H9 (cell line): ENCODE measurements around the gene C1orf185. TPM values are rescaled to one million over a fixed set of nuclear protein-coding genes. Genes with fewer than 3 reads are reported as not detected.

Source experiments
- DNase-seq: peaks from one replicate; pipeline ENCODE4 v3.0.0-alpha.2; 2017
- H2AFZ ChIP-seq: one replicate; pipeline ENCODE4 v1.6.1; 2013; ENCODE audit warnings: mild to moderate bottlenecking, low read length, control low read depth, moderate library complexity
- H2AK5ac ChIP-seq: 2 replicates; pipeline ENCODE4 v1.6.1; 2013; ENCODE audit warnings: low read length, control low read depth, mixed read lengths; ENCODE audit not compliant: insufficient read length
- H2BK120ac ChIP-seq: one replicate; pipeline ENCODE4 v1.6.1; 2013; ENCODE audit warnings: low read depth, mild to moderate bottlenecking, low read length, control low read depth, inconsistent platforms; ENCODE audit not compliant: poor library complexity, severe bottlenecking
- H2BK12ac ChIP-seq: 2 replicates; pipeline ENCODE4 v1.6.1; 2013; ENCODE audit warnings: low read length, control low read depth, mixed read lengths, low read depth; ENCODE audit not compliant: insufficient read length
- H2BK15ac ChIP-seq: 2 replicates; pipeline ENCODE4 v1.6.1; 2013; ENCODE audit warnings: low read depth, low read length, control low read depth
- H2BK20ac ChIP-seq: one replicate; pipeline ENCODE4 v1.6.1; 2013; ENCODE audit warnings: low read depth, mild to moderate bottlenecking, low read length, control low read depth, inconsistent platforms; ENCODE audit not compliant: poor library complexity, severe bottlenecking
- H2BK5ac ChIP-seq: 2 replicates; pipeline ENCODE4 v1.6.1; 2013; ENCODE audit warnings: low read length, control low read depth, mixed read lengths; ENCODE audit not compliant: insufficient read length
- H3K14ac ChIP-seq: 2 replicates; pipeline ENCODE4 v1.6.1; 2013; ENCODE audit warnings: low read length, control low read depth; ENCODE audit not compliant: insufficient read depth
- H3K18ac ChIP-seq: 2 replicates; pipeline ENCODE4 v1.6.1; 2013; ENCODE audit warnings: low read depth, mild to moderate bottlenecking, mixed read lengths, low read length, control low read depth; ENCODE audit not compliant: insufficient read length
- H3K23ac ChIP-seq: 2 replicates; pipeline ENCODE4 v1.6.1; 2013; ENCODE audit warnings: low read length, control low read depth, mixed read lengths, low read depth; ENCODE audit not compliant: insufficient read length
- H3K23me2 ChIP-seq: 2 replicates; pipeline ENCODE4 v1.6.1; 2013; ENCODE audit warnings: low read depth, mild to moderate bottlenecking, mixed read lengths, low read length, control low read depth; ENCODE audit not compliant: insufficient read length, poor library complexity, severe bottlenecking
- H3K27ac ChIP-seq: 2 replicates; pipeline ENCODE4 v1.5.1; 2013; ENCODE audit warnings: low read length, control low read depth, mixed read lengths, low read depth; ENCODE audit not compliant: insufficient read length
- H3K27me3 ChIP-seq: 2 replicates; pipeline ENCODE4 v1.6.1; 2013; ENCODE audit warnings: low read length, control low read depth, inconsistent platforms; ENCODE audit not compliant: insufficient read depth
- H3K4ac ChIP-seq: 2 replicates; pipeline ENCODE4 v1.6.1; 2013; ENCODE audit warnings: low read depth, mild to moderate bottlenecking, control low read depth, inconsistent platforms, low read length, moderate library complexity
- H3K4me1 ChIP-seq: 2 replicates; pipeline ENCODE4 v1.6.1; 2013; ENCODE audit warnings: low read length, control low read depth, inconsistent platforms; ENCODE audit not compliant: insufficient read depth
- H3K4me2 ChIP-seq: 2 replicates; pipeline ENCODE4 v1.6.1; 2013; ENCODE audit warnings: low read length, control low read depth, mixed read lengths; ENCODE audit not compliant: insufficient read length, insufficient read depth
- H3K56ac ChIP-seq: 2 replicates; pipeline ENCODE4 v1.6.1; 2013; ENCODE audit warnings: low read depth, mild to moderate bottlenecking, mixed read lengths, low read length, control low read depth; ENCODE audit not compliant: insufficient read length
- H3K79me1 ChIP-seq: 2 replicates; pipeline ENCODE4 v1.6.1; 2013; ENCODE audit warnings: low read depth, mild to moderate bottlenecking, moderate library complexity, low read length, control low read depth, inconsistent platforms; ENCODE audit not compliant: insufficient read depth, poor library complexity, severe bottlenecking
- H3K79me2 ChIP-seq: 2 replicates; pipeline ENCODE4 v1.6.1; 2013; ENCODE audit warnings: low read length, control low read depth, inconsistent platforms; ENCODE audit not compliant: insufficient read depth
- H3K9ac ChIP-seq: 2 replicates; pipeline ENCODE4 v1.6.1; 2013; ENCODE audit warnings: low read length, control low read depth, mixed read lengths; ENCODE audit not compliant: insufficient read length; ENCODE audit errors: extremely low read depth
- H3K9me3 ChIP-seq: one replicate; pipeline ENCODE4 v1.6.1; 2013; ENCODE audit warnings: low read depth, low read length, inconsistent platforms; ENCODE audit not compliant: control insufficient read depth
- H3T11ph ChIP-seq: one replicate; pipeline ENCODE4 v1.6.1; 2013; ENCODE audit warnings: mild to moderate bottlenecking, low read length, control low read depth, inconsistent platforms
- H4K20me1 ChIP-seq: one replicate; pipeline ENCODE4 v1.6.1; 2013; ENCODE audit not compliant: control insufficient read depth, insufficient read length, insufficient read depth
- H4K5ac ChIP-seq: 2 replicates; pipeline ENCODE4 v1.6.1; 2013; ENCODE audit warnings: low read depth, mild to moderate bottlenecking, mixed read lengths, low read length, control low read depth; ENCODE audit not compliant: insufficient read length
- H4K8ac ChIP-seq: replicated peaks from 2 replicates; pipeline ENCODE4 v1.6.1; 2013; ENCODE audit warnings: low read length, control low read depth, mixed read lengths, low read depth; ENCODE audit not compliant: insufficient read length
- H4K91ac ChIP-seq: 2 replicates; pipeline ENCODE4 v1.6.1; 2013; ENCODE audit warnings: low read depth, mild to moderate bottlenecking, moderate library complexity, mixed read lengths, low read length, control low read depth; ENCODE audit not compliant: insufficient read length
- H3K27ac Mint-ChIP-seq, 3 experiments: 2 replicates in 2 of 3; 3 replicates in 1 of 3; pipeline ENCODE4 v1.8.0; 2020 to 2021; ENCODE audit warnings: mixed read lengths in 3 of 3, mild to moderate bottlenecking in 1 of 3, moderate library complexity in 1 of 3
- H3K27me3 Mint-ChIP-seq: 2 replicates; pipeline ENCODE4 v1.8.0; 2021; ENCODE audit warnings: low read depth, mild to moderate bottlenecking, moderate library complexity, mixed read lengths
- H3K36me3 Mint-ChIP-seq, 3 experiments: 2 replicates in 2 of 3; 3 replicates in 1 of 3; pipeline ENCODE4 v1.8.0; 2020 to 2021; ENCODE audit warnings: low read depth in 3 of 3, mixed read lengths in 3 of 3; ENCODE audit not compliant: insufficient read depth in 1 of 3
- H3K4me1 Mint-ChIP-seq, 2 experiments: 2 replicates each; pipeline ENCODE4 v1.8.0; 2020; ENCODE audit warnings: mixed read lengths in 2 of 2
- H3K4me3 Mint-ChIP-seq, 2 experiments: 2 replicates in 1 of 2; 3 replicates in 1 of 2; pipeline ENCODE4 v1.8.0; 2020 to 2021; ENCODE audit warnings: mild to moderate bottlenecking in 2 of 2, mixed read lengths in 2 of 2, moderate library complexity in 1 of 2
- H3K9me3 Mint-ChIP-seq, 2 experiments: 2 replicates in 1 of 2; 3 replicates in 1 of 2; pipeline ENCODE4 v1.8.0; 2020; ENCODE audit warnings: mild to moderate bottlenecking in 2 of 2, mixed read lengths in 2 of 2, moderate library complexity in 1 of 2
- CTCF ChIP-seq: fragments of 200-600 bp; sonication (generic); conservative IDR thresholded peaks from 3 replicates; pipeline ENCODE4 v1.8.0; 2021; ENCODE audit warnings: antibody characterized with exemption, mild to moderate bottlenecking
- total RNA-seq: library from RNA; stranded (reverse); gene quantifications from 2 replicates; pipeline ENCODE4 v1.2.1, GENCODE V29; 2021

C1orf185 gene
- total RNA-seq, 1 experiment from 2014 or later, result not detected

GRCh38 chr1:51063121-51063520 lies 38.9 kb upstream of the C1orf185 start:
- peaks cover 0 to 6% (median 0%) of the 10 kb centered on the region in 3 experiments; a peak in 2 of 7 replicates for H3K36me3 Mint-ChIP-seq

More at GRCh38 chr1:51063121-51063520, 38.9 kb upstream of the C1orf185 start:
- H3K27me3 ChIP-seq, result no peaks in the 10 kb centered on the region
- no peak overlapping the region for H3K4me3 Mint-ChIP-seq
- no peaks in the 10 kb centered on the region for H3K79me2 ChIP-seq
- H3K23me2 ChIP-seq, result no peaks in the 10 kb centered on the region
- no peak overlapping the region for H4K91ac ChIP-seq
- H4K8ac ChIP-seq, result no peak overlapping the region
- TF ChIP-seq CTCF, result no peak
- peaks cover 4 to 9% of the 10 kb centered on the region in 2 experiments; a peak in 4 of 5 replicates for H3K9me3 Mint-ChIP-seq
- H2AFZ ChIP-seq, result no peak overlapping the region
- H3K14ac ChIP-seq, result no peak overlapping the region
- H2BK20ac ChIP-seq, result no peak overlapping the region
- H4K20me1 ChIP-seq, result no peaks in the 10 kb centered on the region
- H4K5ac ChIP-seq, result no peak overlapping the region
- H2BK5ac ChIP-seq, result no peak overlapping the region
- no peaks in the 10 kb centered on the region for H3K9me3 ChIP-seq
- no peak overlapping the region for H2BK12ac ChIP-seq
- H3K9ac ChIP-seq, result no peak overlapping the region
- H3K4me1 ChIP-seq, result no peaks in the 10 kb centered on the region
- no peak overlapping the region for H2BK15ac ChIP-seq
- H2BK120ac ChIP-seq, result no peak overlapping the region
- H3T11ph ChIP-seq, result no peak overlapping the region
- H3K79me1 ChIP-seq, result no peaks in the 10 kb centered on the region
- H3K27ac Mint-ChIP-seq, result no peak overlapping the region
- no peaks in the 10 kb centered on the region; the same call in 1 of the 2 replicates for H3K27me3 Mint-ChIP-seq
- no peak overlapping the region for H3K4ac ChIP-seq
- peaks cover 7 to 11% of the 10 kb centered on the region in 2 experiments for H3K4me1 Mint-ChIP-seq
- H3K4me2 ChIP-seq, result no peak overlapping the region
- H3K56ac ChIP-seq, result no peak overlapping the region
- no peak overlapping the region for H3K27ac ChIP-seq
- no peak for DNase-seq
- H3K18ac ChIP-seq, result no peak overlapping the region
- no peak overlapping the region for H2AK5ac ChIP-seq
- no peak overlapping the region for H3K23ac ChIP-seq
